Adrenal gland (tissue), 5 donors: Measurements from ENCODE around the gene ARFIP1.

ENCODE experiments used
- POLR2A ChIP-seq, 2 donors: fragments of 450-650 bp; IDR thresholded peaks; one replicate each; pipeline ENCODE4 v1.6.1; 2017; ENCODE audit warnings: antibody characterized with exemption in 2 of 2, mild to moderate bottlenecking in 2 of 2, moderate library complexity in 1 of 2
- TF ChIP-seq, protein P1 (sequence below), 6 experiments: fragments of 450-650 bp in 4 of 6; fragments of 200-600 bp in 2 of 6; sonication (generic) in 1 of 6; IDR thresholded peaks; 1 replicate in 5 of 6; 2 replicates in 1 of 6; pipeline versions ENCODE4 v1.5.1 to v1.8.0; 2016 to 2021; ENCODE audit warnings: antibody characterized with exemption in 6 of 6, mild to moderate bottlenecking in 2 of 6, moderate library complexity in 1 of 6
- donor health status: DM: no; HTN: no; CAD: no.

DNA sequence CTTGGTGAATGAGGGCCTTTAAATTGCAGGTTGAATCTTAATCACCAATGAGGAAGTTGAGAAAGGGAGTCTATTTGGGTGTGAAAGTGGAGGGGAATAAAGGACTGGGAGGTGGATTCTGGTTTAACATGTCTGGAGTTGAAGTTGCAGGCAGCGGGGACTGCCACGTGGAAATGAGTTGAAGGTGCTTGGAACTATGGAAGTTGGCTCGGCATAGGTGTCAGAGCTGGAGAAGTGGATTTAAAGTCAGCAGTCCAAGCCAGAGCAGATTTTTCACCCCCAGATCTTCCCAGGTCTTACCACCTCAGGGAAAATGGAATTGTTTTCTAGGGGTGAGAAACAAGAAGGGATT lies 45.1 kb upstream of the ARFIP1 start:
- no peak for TF ChIP-seq POLR2A (IDR thresholded peaks at IDR 0.05)
- TF ChIP-seq, protein P1, sequence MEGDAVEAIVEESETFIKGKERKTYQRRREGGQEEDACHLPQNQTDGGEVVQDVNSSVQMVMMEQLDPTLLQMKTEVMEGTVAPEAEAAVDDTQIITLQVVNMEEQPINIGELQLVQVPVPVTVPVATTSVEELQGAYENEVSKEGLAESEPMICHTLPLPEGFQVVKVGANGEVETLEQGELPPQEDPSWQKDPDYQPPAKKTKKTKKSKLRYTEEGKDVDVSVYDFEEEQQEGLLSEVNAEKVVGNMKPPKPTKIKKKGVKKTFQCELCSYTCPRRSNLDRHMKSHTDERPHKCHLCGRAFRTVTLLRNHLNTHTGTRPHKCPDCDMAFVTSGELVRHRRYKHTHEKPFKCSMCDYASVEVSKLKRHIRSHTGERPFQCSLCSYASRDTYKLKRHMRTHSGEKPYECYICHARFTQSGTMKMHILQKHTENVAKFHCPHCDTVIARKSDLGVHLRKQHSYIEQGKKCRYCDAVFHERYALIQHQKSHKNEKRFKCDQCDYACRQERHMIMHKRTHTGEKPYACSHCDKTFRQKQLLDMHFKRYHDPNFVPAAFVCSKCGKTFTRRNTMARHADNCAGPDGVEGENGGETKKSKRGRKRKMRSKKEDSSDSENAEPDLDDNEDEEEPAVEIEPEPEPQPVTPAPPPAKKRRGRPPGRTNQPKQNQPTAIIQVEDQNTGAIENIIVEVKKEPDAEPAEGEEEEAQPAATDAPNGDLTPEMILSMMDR (IDR thresholded peaks at IDR 0.05), result no peak
